AG08396 (cell line): Measurements from ENCODE around the gene TMEM42.
"Not testable (repeated sequence)": the region's sequence is repeated elsewhere in the genome, so short reads cannot be mapped to it uniquely, and the experiment has no call there.

Source experiments
- DNase-seq: peaks from one replicate; pipeline ENCODE4 v3.0.0; 2012; ENCODE audit warnings: low spot score, mixed read lengths

The TMEM42 gene

GRCh38 chr3:44861412-44862225 is at the start of gene TMEM42:
TMEM42 (plus strand) TSS chr3:44861912; CDS start chr3:44861925, 13 bp downstream.
- DNase-seq: peak; percentile 98

- DNase-seq: no peak
Measured at GRCh38 chr3:44814751-44815150, 47.0 kb upstream of the TMEM42 start.

DNA sequence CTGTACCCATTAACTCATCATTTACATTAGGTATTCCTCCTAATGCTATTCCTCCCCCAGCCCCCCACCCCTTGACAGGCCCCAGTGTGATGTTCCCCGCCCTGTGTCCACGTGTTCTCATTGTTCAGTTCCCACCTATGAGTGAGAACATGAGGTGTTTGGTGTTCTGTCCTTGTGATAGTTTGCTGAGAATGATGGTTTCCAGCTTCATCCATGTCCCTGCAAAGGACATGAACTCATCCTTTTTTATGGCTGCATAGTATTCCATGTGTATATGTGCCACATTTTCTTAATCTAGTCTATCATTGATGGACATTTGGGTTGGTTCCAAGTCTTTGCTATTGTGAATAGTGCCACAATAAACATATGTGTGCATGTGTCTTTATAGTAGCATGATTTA is 45.4 kb upstream of the TMEM42 start:
- not testable (repeated sequence) for DNase-seq

GRCh38 chr3:44821206-44821605 is 40.5 kb upstream of the TMEM42 start:
- DNase-seq: not testable (repeated sequence)

GRCh38 chr3:44825264-44825925 is 36.3 kb upstream of the TMEM42 start:
- DNase-seq: peak; percentile 73

GRCh38 chr3:44827196-44827595 is 34.5 kb upstream of the TMEM42 start:
- no peak for DNase-seq

- DNase-seq: no peak
Measured at GRCh38 chr3:44831232-44831631, 30.5 kb upstream of the TMEM42 start.

- DNase-seq: no peak
Measured at GRCh38 chr3:44832032-44832431, 29.7 kb upstream of the TMEM42 start.

DNA sequence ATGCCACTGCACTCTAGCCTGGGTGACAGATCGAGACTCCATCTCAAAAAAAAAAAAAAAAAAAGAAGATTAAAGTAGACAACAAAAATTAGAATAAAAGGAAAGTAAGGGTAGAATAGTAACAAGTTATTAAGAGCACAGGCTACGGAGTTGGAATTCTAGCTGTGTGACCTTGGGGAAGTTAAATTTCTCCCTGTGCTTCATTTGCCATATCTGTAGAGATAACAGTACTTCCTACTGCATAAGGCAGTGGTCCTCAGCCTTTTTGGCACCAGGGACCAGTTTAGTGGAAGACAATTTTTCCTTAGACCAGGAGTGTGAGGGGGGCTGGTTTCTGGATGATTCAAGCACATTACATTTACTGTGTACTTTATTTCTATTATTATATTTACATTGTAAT is 28.7 kb upstream of the TMEM42 start:
- DNase-seq: no peak

DNA sequence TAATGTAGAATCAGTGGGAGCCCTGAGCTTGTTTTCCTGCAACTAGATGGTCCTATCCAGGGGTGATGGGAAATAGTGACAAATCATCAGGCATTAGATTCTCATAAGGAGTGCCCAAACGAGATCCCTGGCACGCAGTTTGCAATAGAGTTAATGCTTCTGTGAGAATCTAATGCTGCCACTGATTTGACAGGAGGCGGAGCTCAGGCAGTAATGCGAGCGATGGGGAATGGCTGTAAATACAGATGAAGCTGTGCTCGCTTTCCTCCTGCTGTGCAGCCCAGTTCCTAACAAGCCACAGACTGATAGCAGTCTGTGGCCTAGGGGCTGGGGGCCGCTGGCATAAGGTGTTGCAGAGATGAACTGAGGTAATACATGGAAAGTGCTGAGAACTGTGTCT is 28.3 kb upstream of the TMEM42 start:
- no peak for DNase-seq

DNA sequence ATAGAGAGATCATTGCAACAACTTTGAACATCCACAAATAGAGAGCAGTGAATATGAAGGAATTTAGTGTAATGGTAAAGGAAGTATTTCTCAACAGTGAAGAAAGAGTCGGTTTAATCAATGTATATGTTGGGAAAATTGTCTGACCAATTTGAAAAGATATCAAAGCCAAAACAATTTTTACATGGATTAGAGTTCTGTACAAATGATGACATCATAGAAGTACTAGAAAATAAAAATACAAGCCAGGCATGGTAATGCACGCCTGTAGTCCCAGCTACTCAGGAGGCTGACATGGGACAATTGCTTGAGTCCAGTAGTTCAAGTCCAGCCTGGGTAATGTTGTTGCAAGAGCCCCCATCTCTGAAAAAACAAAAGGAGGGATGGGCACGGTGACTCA is 26.0 kb upstream of the TMEM42 start:
- no peak for DNase-seq

GRCh38 chr3:44842376-44842775 is 19.3 kb upstream of the TMEM42 start:
- no peak for DNase-seq

DNA sequence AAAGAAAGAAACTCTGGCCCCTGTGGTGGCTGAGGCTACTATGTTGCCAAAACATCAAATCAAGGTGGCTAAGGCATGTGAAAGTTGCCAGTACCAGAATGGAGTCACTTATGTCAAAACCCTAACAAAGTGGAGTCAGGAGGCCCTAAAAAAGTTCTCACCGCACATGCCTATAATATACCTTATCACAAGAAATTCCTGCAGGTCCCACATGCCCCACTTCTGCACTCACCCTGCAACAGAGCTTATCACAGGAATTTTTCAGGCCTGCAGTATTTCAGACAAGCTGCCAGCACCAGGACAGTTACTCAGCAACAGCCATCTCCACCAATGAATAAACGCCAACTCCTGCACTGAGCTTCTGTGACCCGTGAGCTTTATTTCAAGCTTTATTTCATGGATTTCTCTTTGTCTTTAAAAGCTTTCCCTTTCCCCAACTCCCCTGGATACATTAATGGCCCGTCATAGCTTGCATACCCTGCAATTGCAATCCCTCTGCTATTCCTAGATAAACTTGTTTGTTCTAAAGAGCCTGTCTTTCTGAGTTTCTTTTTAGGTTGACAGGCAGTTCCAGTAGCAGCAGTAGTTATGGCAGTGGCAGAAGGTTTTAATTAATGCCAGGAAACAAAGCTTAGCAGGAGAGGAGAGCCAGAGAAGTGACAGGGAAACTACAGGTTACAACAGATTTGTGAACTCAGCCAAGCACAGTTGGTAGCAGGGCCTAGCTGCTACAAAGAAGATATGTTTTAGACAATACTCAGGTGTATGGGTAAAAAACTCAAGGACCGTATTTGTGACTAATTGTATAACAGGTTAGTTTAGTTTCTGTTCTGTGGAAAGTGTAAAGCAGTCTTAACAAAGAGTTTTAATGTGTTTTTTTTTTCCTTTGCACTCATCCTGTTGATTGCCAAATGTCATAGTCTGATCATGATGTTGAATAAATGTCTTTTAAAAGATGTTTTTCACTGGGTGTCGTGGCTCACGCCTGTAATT is 15.9 kb upstream of the TMEM42 start:
- no peak for DNase-seq

- DNase-seq: no peak
Measured at GRCh38 chr3:44848634-44849033, 13.1 kb upstream of the TMEM42 start.

- DNase-seq: not testable (repeated sequence)
Measured at GRCh38 chr3:44856663-44857062, 5.0 kb upstream of the TMEM42 start.

DNA sequence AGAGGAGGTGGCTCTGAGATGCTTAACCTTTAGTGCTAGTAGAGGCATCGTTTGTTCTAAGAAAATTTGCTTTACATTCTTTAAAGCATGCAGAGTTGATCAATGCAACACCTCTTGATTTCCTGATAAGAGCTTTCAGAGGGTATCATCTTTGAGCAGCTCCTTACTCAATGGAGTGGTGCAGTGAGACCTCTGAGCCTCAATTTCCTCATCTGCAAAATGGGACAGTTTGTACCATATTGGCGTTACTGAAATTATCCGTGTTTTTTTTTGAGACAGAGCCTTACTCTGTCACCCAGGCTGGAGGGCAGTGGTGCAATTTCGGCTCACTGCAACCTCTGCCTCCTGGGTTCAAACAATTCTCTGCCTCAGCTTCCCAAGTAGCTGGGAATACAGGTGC is 1.6 kb upstream of the TMEM42 start:
- no peak for DNase-seq

- DNase-seq: no peak
Measured at GRCh38 chr3:44862226-44862637, 520 bp downstream of the TMEM42 start.

DNA sequence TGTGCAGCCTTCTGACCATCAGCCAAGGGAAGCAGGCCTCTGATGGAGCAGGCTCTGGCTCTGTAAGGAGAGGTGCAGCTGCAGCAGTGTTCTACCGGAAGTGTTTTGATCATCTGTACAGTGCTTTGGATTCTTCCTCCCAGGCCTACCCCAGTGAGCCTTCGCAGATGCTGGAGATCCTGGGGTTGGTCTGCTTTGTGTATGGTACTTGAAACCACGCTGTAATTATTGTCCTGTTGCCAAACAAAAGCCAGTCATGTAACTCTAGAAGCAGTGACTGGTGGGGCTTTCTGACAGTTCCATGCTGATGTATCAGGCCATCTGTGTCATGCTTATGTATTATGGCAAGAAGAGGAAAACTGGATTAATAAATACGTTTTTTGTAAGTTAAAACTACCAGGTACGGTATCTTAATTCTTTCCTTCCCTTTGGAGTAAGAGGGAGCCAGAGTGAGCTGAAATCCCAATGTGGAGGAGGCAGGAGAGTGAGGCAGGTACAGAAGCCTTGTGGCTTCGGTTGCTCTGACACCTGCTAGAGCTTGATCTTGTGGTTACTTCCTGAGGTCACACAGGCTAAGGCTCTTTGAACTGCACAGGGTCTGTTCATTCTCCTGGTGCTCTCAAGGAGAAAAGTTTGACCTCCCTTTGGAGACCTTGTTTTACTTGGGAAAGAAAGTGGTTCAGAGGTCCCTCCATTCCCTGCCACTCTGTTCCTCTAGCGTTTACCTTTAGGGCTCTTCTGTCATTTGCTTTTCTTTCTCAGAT is 3.7 kb downstream of the TMEM42 start:
- no peak for DNase-seq

GRCh38 chr3:44867421-44868111 is 5.9 kb downstream of the TMEM42 start:
- no peak for DNase-seq

DNA sequence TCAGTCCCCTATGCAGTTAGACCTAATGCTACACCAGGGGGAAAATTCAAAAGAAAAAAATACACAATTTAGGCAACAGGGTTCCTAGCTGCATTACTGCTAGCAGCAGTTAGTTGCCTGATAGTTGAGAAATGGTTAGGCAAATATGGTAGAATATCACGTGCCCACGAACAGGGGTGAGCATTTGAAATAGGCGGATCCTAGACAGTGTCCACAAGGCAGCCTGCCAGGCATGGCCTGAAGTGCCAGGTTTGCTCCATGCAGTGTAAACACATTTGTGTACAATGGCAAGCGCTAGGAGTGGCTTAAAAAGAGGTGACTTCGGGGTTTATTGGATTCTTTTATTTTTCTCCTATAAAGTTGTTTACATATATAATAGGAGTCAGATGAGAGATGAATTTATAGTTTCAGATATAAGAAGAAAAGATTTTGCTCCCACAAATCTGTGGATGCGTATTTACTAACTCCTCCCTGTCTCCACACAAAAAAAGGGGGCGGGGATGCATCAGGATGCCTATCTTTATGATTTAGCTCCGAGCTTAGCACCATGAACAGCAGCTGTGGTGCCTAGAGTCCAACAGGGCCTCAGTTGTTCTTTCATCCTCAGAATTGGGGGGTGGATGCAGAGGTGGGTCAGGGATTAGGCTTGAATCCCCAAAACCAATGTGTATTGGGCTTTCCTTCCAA is 8.8 kb downstream of the TMEM42 start:
- DNase-seq: no peak
